Measurements from ENCODE around the gene PRKAR2B.

Gene PRKAR2B

DNA sequence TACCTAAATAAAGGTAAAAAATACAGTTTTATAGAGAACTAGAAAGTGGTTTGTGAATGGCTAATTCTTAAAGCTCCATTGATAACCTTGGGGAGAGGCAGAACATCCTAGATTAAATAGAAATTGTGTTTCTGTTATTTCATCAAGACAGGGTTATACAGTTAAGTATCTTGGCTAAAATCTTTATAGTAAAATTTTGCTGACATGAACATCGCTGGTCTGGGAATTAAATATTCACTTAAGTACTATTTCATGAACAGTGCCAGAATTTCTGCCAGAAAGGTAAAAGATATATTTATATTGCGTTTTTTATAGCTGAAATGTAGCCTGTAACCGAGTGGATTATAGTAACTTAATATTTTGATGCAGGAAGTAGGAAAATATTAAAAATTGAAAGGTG, 70.6 kb downstream of the PRKAR2B start:
- no peak for TF ChIP-seq CTCF (IDR thresholded peaks at IDR 0.05; ENCODE audit: low read depth, low read length, missing control alignments)
- DNase-seq (ENCODE audit: extremely low read depth, low read depth) = no peak
- no peak overlapping the region for H3K4me3 ChIP-seq (replicated peaks; ENCODE audit: low read depth, low read length)

DNA sequence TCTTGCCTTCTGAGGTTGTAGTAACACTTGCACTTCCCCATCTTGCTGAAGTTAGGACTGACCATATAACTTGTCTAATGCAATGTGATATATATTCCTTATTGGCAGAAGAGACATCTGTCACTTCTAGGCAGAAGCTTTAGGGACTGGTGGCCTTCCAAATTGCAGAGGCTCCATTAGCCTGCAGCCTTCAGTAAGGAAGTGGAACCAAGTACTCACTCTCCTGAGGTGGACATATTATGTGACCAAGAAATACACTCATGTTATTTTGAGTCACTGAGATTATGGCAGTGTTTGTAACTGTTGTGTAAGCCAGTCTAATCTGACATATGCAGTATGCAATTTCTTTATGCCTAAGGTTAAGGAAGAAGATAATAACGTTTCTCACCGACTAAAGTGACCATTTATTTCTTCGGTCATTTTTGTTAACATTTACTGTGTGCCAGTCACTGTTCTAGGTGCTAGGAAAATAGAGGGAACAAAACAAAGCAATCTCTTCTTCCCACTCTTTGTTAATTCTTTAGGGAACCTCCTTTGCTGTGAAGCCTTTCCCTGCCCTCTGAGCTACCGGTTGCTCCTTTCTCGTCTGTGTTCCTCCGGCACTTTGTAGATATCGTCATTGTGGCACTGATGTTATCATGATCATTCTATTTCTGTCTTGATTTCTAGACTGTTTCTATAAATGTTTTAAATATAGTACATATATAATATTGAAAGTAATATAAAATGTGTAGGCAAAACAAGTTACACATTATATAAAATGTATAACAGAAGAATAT, 71.4 kb downstream of the PRKAR2B start:
- DNase-seq (ENCODE audit: extremely low read depth, low read depth) = no peak
- no peak for TF ChIP-seq CTCF (IDR thresholded peaks at IDR 0.05; ENCODE audit: low read depth, low read length, missing control alignments)
- H3K4me3 ChIP-seq (replicated peaks; ENCODE audit: low read depth, low read length) = no peak overlapping the region

- no peak for DNase-seq (ENCODE audit: extremely low read depth, low read depth)
- TF ChIP-seq CTCF (IDR thresholded peaks at IDR 0.05; ENCODE audit: low read depth, low read length, missing control alignments) = no peak
These were observed 73.8 kb downstream of the PRKAR2B start for GRCh38 chr7:107118109-107118900.

GRCh38 chr7:107119376-107120105, 75.0 kb downstream of the PRKAR2B start:
- no peak for TF ChIP-seq CTCF (IDR thresholded peaks at IDR 0.05; ENCODE audit: low read depth, low read length, missing control alignments)
- no peak for DNase-seq (ENCODE audit: extremely low read depth, low read depth)
- H3K4me3 ChIP-seq (replicated peaks; ENCODE audit: low read depth, low read length) = no peak overlapping the region

More at GRCh38 chr7:107118109-107118900, 73.8 kb downstream of the PRKAR2B start:
- H3K4me3 ChIP-seq (replicated peaks; ENCODE audit: low read depth, low read length) = no peak overlapping the region

DNA sequence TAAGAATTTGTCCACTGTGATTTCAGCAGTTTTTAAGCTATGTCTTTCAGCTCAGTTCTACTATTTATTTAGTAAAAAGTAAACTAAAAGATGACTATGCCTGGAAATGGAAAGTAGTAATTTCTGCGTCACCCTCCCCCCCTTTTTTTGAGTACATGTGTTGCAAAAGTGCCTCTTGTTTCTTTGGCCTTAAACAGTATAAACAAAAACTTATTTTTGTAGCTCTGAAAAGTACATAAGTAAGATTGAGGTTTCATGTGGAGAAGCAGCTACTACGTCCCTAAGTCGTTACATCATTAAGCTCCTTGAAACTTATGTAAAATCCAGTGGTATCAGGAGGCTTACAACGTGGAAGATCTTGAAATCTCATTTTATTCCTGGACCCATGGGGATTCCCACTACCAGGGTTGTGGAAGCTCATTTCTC, 78.0 kb downstream of the PRKAR2B start:
- DNase-seq (ENCODE audit: extremely low read depth, low read depth) = no peak
- no peak for TF ChIP-seq CTCF (IDR thresholded peaks at IDR 0.05; ENCODE audit: low read depth, low read length, missing control alignments)
- no peak overlapping the region for H3K4me3 ChIP-seq (replicated peaks; ENCODE audit: low read depth, low read length)

DNA sequence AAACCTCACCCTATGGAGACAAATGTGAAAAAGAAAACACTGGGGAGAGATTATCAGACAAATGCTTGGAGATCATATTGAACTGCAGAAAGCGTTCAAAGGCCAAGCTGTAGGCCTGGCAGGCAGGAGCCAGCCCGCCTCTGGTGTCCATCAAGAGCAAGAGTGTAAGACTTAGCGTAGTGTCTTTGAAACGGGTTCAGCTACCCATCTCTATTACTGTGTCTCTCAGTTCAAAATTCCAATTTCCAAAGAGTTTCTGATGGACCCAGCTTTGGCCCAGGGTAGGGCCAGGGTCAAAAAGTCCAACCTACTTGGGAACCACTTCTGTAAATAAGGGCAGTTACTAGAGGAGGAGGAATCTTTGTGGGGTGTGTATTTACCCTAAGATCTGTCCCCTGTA, 78.9 kb downstream of the PRKAR2B start:
- no peak for DNase-seq (ENCODE audit: extremely low read depth, low read depth)
- H3K4me3 ChIP-seq (replicated peaks; ENCODE audit: low read depth, low read length) = no peak overlapping the region
- no peak for TF ChIP-seq CTCF (IDR thresholded peaks at IDR 0.05; ENCODE audit: low read depth, low read length, missing control alignments)
